DMS53 treated with DMSO at 0.1 percent for 48 hours (cell line): Measurements from ENCODE around the gene MOG.
"Not testable (repeated sequence)": the region's sequence is repeated elsewhere in the genome, so short reads cannot be mapped to it uniquely, and the experiment has no call there.

ENCODE experiments used
- DNase-seq: peaks from one replicate; lab custom pipeline; 2025; ENCODE audit not compliant: unreplicated experiment; lab: John Stamatoyannopoulos, UW

The MOG gene

DNA sequence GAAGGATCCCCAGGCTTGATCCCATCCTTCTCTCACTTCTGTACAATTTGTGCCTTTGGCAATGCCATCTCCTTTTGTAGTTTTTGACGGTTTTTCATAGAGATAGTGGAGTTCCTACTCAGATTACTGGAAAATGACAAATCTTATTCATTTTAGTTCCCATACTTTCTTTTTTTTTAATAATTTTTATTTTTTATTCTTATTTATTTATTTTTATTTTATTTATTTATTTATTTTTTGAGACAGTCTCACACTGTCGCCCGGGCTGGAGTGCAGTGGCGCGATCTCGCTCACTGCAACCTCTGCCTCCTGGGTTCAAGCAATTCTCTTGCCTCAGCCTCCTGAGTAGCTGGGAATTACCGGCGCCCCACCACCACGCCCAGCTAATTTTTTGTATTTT, 19.6 kb upstream of the MOG start:
- no peak for DNase-seq

DNA sequence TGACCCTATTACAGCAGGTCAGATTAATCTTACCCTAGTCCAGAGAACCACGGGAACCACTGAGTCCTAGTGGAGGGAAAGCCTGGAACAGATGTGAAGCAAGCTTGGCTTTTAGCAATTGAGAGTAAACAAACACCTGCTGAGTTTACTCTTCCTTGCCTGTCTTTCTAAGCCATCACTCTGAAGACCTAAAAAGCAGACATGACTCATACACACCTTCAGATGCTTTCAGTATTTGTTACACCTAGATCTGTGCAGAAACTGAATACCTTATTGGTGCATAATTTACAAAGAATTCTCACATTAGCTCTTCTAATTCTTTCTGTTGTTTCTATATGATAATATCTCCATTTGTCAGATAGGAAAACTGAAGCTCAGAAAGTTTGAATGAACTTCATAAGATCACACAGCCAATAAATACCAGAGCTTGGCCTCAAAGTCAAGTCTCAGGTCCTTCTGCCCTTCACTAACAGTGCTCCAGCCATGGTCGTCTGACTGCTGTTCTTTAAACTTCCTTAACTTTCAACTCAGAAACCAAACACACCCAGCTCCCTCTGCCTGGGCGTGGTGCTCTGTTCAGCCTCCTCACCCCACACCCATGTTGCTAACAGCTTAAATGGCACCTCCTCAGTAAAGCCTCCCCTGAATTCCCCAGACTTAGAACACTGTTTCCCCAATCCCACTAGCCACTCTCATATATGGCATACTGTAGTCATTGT, 15.3 kb upstream of the MOG start:
- DNase-seq: peak; percentile 40

DNA sequence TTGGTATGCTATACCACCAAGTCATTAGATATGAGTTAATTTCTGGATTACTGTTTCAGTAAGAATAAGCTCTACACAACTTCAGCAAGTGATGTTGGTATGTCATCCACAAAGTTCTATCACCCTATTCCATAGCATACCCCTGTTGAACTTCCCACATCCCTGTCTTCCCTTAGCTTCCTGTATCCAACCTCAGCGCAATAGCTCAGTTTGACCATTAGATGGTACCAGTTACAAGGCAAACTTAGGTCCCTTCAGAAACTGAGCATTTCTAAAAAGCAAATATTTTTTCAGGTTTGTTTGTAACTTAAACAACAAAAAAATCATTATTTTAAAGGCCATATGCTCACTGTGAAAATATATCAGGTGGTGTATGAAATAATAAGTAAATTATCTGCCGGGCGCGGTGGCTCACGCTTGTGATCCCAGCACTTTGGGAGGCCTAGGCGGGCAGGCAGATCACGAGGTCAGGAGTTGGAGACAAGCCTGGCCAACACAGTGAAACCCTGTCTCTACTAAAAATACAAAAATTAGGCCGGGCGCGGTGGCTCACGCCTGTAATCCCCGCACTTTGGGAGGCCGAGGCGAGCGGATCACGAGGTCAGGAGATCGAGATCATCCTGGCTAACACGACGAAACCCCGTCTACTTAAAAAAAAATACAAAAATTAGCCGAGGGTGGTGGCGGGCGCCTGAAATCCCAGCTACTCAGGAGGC, 8.8 kb upstream of the MOG start:
- DNase-seq: peak; percentile 62

DNA sequence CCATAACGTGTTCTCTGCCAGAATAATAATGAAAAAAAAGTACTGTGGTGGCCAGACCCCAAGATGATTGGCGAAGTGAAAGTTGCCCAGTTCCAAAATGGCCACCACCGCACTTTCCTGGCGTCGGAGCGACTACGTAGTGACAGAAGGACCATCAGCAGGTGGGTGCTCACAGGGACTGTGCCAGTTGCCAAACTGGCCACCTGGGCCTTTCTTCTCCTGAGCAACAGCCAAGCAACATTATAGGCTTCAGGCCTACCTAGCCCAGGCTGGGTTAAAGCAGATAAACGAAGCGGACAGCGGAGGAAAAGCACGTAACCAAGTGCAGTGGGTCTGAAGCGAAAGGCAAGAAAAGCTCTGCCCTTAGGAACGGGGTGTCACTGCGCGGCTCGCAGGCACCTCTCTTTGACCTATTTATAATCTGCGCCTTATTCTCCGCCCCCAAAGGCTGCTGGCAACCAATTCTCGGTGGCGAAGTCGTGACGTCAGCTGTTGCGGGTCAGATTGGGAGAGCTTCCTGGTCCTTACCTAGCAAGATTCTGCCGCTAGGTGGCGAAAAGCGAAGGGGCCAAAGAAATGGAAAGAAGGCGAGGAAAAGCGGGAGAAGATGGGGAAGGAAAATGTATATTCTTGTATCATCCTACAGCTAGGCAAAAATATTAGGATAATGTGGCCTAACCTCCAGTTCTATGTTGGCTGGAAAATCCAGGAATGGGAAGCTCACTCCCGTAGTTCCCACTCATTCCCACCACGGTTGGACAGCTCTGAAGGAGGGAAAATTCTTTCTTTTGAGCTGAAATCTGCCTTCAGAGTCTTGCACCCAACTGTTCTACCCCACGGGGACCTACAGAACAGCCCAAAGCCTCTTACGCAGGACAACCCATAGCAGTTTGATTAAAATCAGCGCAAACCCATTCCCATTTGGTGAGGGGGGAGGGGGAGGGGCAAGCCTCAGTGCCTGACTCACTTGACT, 6.9 kb upstream of the MOG start:
- DNase-seq: peak; percentile 96

DNA sequence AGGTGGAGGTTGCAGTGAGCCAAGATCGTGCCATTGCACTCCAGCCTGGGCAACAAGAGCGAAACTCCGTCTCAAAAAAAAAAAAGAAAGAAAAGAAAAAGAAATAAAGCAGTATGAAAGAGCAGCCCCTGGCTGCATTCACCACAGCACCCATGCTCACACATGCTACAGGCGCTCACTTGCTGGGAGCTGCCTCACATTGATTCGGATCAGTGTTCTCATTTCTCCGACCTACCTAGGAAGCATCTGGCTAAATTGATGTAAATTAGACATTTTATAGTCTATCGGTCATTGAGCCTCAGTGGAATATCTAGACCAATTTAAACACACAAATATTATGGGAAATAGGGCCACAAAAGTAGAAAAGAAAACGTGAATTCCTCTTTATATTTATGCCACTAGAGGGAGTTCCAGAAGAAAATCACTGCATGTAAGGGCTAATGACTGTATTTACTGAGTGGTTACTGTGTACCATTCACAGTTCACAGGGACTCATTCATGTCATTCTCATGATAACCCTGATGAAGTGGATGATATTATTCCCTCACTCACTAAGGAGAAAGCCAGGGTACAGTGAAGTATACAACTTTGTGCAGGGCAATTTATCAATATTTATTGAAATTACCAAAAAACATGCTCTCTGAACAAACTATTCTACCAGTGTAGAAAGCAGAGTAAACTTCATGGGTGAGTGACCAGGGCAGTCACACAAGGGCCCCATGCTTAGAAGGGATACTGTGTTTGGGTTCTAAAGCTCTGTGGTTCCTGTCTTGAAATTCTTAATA, 5.3 kb upstream of the MOG start:
- DNase-seq: peak; percentile 62

DNA sequence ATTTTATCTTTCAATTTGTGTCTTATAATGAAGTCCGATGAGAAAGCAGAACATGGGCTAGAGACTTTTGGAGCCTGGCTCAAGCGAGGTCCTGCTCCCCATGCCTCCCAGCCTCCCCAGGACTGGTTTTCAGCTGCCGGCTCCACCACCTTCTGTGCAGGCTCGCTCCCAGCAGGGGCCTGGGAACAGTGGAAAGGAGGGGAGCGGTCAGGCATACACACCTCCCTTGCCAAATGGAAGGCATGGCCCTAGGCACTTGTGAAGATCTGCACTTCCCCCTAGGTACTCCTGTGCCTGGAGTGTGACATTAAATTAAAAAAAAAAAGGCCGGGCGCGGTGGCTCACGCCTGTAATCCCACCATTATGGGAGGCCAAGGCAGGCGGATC, 4.7 kb upstream of the MOG start:
- no peak for DNase-seq

DNA sequence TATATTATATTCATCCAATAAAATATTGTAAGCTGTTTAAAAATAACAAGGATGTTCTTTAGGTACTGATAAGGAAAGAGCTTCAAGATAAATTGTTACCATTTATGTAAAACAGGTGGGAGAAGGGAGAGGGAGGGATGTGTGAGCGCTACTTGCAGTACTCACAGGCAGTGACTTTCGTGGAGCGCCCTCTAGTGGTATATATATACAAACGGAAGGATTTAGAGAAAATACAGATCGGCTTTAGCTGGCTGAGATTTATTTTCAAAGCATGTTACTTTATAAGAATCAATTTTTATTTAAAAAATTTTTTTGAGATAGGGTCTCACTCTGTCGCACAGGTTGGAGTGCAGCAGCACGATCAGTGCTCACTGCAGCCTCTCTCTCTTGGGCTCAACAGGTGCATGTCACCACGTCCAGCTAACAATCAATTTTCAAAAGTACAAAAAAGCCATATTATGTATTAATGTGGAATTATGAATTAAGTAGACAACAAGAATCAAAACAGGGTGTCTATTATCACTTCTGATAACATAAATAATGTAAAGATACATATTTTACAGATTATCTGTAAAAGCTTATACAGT, 3.3 kb upstream of the MOG start:
- peak; percentile 70 for DNase-seq

DNA sequence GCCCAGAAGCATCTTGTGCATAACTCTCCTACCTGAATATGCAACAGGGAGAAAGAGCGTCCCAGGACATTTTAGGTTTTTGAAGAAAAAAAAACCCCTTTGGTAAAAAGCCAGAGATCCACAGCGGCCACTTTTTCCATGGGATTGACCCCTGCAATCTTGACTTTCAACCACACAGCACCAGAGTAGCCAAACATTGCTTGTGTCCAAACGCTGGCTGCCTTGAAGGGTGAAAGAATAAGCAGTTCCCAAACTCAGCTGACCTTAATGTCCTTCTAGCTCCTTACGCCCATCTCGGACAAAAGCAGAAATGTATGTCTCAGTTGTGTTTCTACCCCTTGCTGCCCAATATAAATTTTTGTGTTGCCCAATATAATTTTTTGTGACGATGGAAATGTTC, 1.2 kb upstream of the MOG start:
- DNase-seq: no peak

DNA sequence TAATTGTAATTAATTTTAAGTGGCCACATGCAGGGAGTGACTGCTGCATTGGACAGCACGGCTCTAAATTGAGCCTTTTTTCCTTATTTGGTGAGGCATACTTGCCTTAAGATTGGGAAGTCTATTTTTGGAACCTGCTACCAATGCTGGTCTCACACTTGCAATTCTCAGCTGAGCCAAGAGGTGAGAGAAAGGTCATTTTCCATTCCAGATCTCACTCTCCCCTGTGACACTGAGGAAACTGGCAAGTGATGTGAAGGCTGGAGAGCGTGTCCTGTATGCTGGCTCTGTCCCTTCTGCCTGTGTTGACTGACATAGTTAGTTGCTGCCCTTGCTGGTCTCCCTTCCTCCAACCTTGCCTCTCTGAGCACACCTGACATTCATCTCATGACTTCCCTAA, 735 bp upstream of the MOG start:
- DNase-seq: no peak

DNA sequence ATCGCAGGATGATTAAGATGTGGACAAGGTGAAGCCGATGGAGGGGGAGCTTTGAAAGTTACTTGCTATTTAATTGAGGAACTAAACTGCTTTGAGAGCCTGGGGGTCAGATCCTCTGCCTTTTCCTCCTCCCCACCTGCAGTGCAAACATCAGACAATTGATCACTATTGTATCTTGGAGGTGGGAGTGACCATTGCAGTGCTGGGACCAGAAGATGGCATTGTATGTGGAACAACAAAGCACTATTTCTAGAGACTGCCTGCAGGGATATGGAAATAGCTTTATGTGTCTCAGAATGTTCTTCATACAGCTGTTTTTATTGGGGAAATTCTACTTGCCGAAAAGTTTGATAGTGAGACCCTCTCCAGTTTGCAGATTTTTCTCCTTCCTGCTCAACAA, 4.2 kb downstream of the MOG start:
- no peak for DNase-seq

DNA sequence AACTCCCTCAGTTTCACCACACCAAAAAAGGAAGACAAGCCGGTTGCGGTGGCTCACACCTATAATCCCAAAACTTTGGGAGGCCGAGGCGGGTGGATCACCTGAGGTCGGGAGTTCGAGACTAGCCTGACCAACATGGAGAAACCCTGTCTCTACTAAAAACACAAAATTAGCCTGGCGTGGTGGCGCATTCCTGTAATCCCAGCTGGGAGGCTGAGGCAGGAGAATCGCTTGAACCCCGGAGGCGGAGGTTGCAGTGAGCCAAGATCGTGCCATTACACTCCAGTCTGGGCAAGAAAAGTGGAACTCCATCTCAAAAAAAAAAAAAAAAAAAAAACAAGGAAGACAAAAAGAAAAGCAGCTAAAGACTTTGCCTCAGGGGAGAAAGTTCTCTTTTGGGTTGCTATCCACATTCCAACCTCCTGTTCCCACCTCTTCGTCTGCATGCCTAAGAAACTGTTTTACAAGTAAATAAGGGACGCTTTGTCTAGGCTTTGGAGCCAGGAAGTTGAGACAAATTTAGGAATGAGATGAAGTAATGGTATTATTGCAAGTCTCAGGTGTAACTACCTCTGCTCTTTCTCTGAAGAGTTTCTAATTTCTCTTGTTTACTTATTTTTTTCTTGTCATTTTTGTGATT, 4.7 kb downstream of the MOG start:
- DNase-seq: not testable (repeated sequence)

DNA sequence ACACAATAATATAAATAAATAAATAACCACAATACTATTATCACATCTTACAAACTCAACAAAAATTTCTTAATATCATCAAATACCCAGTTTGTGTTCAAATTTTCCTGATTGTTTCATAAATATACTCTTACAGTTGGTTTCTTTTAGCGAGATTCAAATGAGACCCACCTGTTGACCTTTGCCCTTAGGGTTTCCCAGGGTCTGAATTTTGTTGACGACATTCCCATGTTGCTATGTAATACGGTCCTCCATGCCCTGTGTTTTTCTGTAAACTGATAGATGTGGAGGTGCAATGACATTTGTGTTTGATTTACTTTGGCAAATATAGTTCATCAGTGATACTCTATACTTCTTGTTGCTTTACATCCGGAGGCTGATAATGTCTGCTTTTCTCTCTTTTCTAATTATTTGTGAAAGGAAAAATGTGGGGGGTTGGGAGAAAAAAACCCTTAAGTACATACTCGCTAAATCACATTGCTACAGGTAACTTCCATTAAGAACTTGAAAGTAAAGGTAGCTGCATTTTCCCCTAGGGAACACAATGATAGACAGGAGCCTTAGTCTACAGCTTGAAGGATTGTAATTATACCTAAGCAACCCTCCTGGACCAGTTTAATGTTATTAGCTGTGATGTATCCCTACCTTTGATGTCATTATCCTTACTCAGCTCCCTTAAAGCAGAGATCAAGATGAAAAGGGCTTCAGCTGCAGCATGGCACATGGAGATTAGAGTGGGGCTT, 6.6 kb downstream of the MOG start:
- DNase-seq: no peak

DNA sequence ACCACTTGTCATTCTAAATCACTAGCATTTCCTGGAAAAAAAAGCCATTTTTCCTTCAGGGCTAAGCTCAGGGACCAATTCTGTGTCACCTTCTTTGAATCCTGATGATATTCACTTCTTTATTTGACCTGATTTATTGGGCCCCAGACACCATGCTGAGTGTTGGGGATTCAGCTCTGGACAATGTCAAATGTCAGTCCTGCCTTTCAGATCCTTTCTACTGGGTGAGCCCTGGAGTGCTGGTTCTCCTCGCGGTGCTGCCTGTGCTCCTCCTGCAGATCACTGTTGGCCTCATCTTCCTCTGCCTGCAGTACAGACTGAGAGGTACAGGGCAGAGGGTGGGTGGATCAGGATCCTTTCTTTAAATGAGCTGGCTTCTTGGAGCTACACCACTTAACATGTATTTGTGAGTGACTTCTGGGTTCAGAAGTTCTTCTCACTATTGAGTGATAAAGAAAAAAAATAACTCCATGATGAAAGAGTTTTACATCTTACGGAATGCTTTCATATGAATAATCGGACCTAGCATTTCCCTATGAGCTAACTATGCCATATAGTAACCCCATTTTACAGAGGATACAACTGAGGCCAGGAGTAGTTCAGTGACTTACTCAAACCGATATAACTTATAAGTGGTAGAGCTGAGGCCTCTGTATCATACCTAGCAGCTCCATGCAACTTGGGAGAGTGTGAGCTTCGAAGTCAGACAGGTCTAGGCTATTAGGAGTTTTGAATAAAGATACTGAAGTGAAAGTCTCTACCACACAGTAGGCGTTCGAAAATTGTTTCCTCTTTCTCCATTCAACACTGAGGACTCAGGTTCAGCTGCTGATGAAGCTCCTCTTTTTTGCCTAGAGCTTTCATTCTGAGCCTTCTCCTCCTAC, 9.3 kb downstream of the MOG start:
- DNase-seq: no peak

DNA sequence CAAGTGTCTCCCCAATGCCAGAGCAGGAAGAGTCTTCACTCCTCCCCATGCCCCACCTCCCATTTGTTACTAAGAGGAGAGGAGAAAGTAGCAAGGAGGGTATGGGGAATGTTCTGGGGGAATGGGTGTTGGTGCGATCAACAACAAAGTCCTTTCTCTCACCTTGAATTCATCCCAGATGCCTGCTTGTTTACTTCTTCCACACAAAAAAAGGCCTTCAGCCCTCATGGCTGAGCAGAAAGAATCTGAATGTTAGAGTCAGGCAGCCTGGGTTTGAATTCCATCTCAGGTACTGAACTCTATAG, 9.9 kb downstream of the MOG start:
- DNase-seq: no peak

DNA sequence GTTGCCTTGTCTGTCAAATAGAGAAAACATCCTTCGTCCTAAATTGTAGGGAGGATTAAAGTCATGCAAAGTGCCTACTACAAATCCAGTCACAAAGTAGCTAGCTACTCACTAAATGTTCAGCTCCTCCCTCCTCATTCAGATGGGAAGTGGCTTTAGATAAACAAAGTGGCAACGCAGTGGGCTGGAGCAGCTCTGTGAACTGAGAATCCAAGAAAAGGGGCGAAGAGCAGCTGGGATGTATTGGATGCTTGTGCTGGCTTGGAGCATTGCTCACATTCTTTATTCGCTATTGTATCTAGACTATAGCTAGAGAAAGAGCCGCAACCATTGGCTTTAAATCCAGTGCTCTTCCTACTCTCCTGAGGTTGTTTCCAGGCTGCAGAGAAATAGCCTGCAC, 10.3 kb downstream of the MOG start:
- DNase-seq: no peak

DNA sequence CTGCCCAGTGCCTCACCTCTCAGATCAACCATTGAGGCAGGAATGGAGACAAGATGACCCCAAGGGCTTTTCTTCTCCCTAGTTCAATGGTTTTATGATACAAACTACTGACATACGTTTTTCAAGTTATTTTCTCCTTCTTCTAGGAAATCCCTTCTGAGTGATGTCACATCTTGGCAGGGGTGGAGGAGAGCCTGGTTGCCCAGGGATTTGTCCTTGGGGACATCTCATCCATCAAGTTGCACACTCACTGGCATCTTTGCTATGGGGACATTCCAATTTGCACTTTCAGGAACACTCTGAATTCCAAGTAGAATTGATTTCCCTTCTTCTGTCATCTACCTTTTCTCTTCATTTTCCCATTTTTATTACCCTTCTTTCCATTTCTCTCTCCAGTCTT, 14.1 kb downstream of the MOG start:
- no peak for DNase-seq

DNA sequence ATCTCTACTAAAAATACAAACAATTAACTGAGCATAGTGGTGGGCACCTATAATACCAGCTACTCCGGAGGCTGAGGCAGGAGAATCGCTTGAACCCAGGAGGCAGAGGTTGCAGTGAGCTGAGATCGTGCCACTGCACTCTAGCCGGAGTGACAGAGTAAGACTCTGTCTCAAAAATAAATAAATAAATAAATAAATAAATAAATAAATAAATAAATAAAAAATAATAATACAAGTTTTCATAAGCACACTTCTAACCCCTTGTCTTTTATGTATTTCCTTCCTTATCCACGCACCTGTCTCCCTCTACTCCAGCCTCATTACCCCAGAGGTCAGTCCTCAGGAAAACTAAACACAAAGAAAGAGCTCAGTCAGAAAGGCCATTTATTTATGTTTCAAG, 15.2 kb downstream of the MOG start:
- not testable (repeated sequence) for DNase-seq

DNA sequence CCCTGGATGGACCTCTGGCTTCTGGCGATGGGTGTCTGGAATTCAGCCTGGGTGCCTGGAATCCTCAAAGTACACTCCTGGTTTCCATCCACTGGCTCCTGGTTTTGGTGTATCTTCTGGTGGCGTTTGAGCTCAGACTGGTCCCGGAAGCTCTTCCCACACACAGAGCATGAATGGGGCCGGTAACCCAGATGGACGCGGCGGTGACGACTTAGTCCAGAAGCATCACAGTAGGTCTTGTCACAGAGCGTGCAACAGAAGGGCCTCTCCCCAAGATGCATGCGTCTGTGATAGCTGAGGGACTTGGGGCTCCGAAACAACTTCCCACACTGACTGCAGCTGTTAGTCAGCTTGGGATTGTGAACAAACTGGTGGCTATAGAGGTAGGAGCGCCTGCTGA, 16.3 kb downstream of the MOG start:
- DNase-seq: no peak

DNA sequence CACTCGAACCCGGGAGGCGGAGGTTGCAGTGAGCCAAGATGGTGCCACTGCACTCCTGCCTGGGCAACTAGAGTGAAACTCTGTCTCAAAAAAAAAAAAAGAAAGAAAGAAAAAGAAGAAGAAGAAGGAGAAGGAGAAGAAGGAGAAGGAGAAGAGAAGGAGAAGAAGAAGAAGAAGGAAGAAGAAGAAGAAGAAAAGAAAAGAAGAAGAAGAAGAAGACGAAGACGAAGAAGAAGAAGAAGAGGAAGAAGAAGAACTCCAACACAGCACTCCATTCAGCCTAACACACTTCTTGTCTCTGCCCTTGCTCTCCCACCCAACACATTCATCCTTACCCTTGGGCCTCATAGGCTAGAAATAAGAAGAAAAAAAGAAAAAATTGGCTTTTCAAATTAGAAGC, 17.1 kb downstream of the MOG start:
- DNase-seq: no peak
